HepG2 (cell line): ENCODE measurements around the gene GDPD5. TPM values are rescaled to one million over a fixed set of nuclear protein-coding genes. Genes with fewer than 3 reads are reported as not detected.

Source experiments
- AFF4 ChIP-seq: sonication (generic); formaldehyde crosslinking; IDR thresholded peaks from 2 replicates; pipeline ENCODE4 v1.4.0; 2020; ENCODE audit warnings: missing genetic modification reagents
- MATR3 ChIP-seq: sonication (generic); formaldehyde crosslinking; IDR thresholded peaks from 2 replicates; pipeline ENCODE4 v1.4.0; 2020; ENCODE audit warnings: missing genetic modification reagents
- MIER3 ChIP-seq: IDR thresholded peaks from 2 replicates; pipeline ENCODE4 v1.6.1; 2016; ENCODE audit warnings: missing compliant biosample characterization, borderline replicate concordance
- RAD21 ChIP-seq: fragments of 450-650 bp; formaldehyde crosslinking; IDR thresholded peaks from 2 replicates; pipeline ENCODE4 v1.5.0; 2020; ENCODE audit warnings: mild to moderate bottlenecking
- SALL1 ChIP-seq: sonication (generic); formaldehyde crosslinking; IDR thresholded peaks from 2 replicates; pipeline ENCODE4 v1.8.0; 2022; ENCODE audit warnings: mild to moderate bottlenecking, missing genetic modification reagents
- SALL2 ChIP-seq: sonication (generic); formaldehyde crosslinking; IDR thresholded peaks from 2 replicates; pipeline ENCODE4 v1.8.1; 2023; ENCODE audit warnings: mild to moderate bottlenecking, missing genetic modification reagents, inconsistent platforms
- SMARCE1 ChIP-seq: fragments of 450-650 bp; IDR thresholded peaks from 2 replicates; pipeline ENCODE4 v1.6.1; 2017; ENCODE audit warnings: borderline replicate concordance
- TEAD3 ChIP-seq: optimal IDR thresholded peaks from 2 replicates; pipeline ENCODE3; 2016; ENCODE audit warnings: borderline replicate concordance
- ZBTB42 ChIP-seq: sonication (generic); formaldehyde crosslinking; IDR thresholded peaks from 2 replicates; pipeline ENCODE4 v1.5.0; 2020; ENCODE audit warnings: mild to moderate bottlenecking, missing genetic modification reagents
- ZNF263 ChIP-seq: sonication (generic); formaldehyde crosslinking; IDR thresholded peaks from 2 replicates; pipeline ENCODE4 v1.4.0; 2020; ENCODE audit warnings: missing genetic modification reagents
- ZNF564 ChIP-seq: sonication (generic); formaldehyde crosslinking; IDR thresholded peaks from 2 replicates; pipeline ENCODE4 v1.8.1; 2023; ENCODE audit warnings: mild to moderate bottlenecking, missing genetic modification reagents
- ZNF709 ChIP-seq: sonication (generic); formaldehyde crosslinking; IDR thresholded peaks from 2 replicates; pipeline ENCODE4 v1.5.0; 2020; ENCODE audit warnings: mild to moderate bottlenecking, missing genetic modification reagents
- ZNF788 ChIP-seq: sonication (generic); formaldehyde crosslinking; IDR thresholded peaks from 2 replicates; pipeline ENCODE4 v1.5.0; 2020; ENCODE audit warnings: mild to moderate bottlenecking, missing genetic modification reagents, borderline replicate concordance
- ZNF891 ChIP-seq: sonication (generic); formaldehyde crosslinking; IDR thresholded peaks from 2 replicates; pipeline ENCODE4 v1.5.0; 2020; ENCODE audit warnings: mild to moderate bottlenecking, missing genetic modification reagents
- ZSCAN30 ChIP-seq: sonication (generic); formaldehyde crosslinking; IDR thresholded peaks from 2 replicates; pipeline ENCODE4 v1.5.0; 2020; ENCODE audit warnings: mild to moderate bottlenecking, missing genetic modification reagents
- polyA plus RNA-seq, 8 experiments: library from polyadenylated mRNA; depleted of rRNA in 3 of 8; stranded (reverse) in 7 of 8; unstranded in 1 of 8; fragments of >200 nt; fragmentation: Illumina TruSeq in 4 of 8; extraction: Trizol in 4 of 8; gene quantifications; 2 replicates each; pipeline versions ENCODE4 v1.2.1 to v1.2.3, GENCODE V29; 2011 to 2016; ENCODE audit warnings: low read depth in 4 of 8, missing spikeins in 1 of 8, mixed read lengths in 1 of 8; ENCODE audit not compliant: insufficient read depth in 1 of 8
- total RNA-seq, 5 experiments: library from RNA; depleted of rRNA; stranded (reverse); fragments of >200 nt; fragmentation: Illumina TruSeq; extraction: Trizol; gene quantifications; 2 replicates each; pipeline ENCODE4 v1.2.3, GENCODE V29; 2016; ENCODE audit warnings: low read depth in 1 of 5
- TF ChIP-seq, protein P1 (sequence below): sonication (generic); formaldehyde crosslinking; IDR thresholded peaks from 2 replicates; pipeline ENCODE4 v1.5.1; 2020; ENCODE audit warnings: mild to moderate bottlenecking, missing genetic modification reagents, moderate library complexity
- TF ChIP-seq, protein P2 (sequence below): sonication (generic); formaldehyde crosslinking; IDR thresholded peaks from 2 replicates; pipeline ENCODE4 v1.4.0; 2020; ENCODE audit warnings: mild to moderate bottlenecking, low read depth, missing genetic modification reagents
- TF ChIP-seq, protein P3 (sequence below): sonication (generic); formaldehyde crosslinking; IDR thresholded peaks from 2 replicates; pipeline ENCODE4 v1.4.0; 2020; ENCODE audit warnings: missing genetic modification reagents, borderline replicate concordance

Gene GDPD5
- total and polyA plus RNA-seq, 2 of the 13 experiments (the other 11 are each of a cell fraction or from before 2014, with no cell fraction given) = 55.0 to 67.5 TPM

DNA sequence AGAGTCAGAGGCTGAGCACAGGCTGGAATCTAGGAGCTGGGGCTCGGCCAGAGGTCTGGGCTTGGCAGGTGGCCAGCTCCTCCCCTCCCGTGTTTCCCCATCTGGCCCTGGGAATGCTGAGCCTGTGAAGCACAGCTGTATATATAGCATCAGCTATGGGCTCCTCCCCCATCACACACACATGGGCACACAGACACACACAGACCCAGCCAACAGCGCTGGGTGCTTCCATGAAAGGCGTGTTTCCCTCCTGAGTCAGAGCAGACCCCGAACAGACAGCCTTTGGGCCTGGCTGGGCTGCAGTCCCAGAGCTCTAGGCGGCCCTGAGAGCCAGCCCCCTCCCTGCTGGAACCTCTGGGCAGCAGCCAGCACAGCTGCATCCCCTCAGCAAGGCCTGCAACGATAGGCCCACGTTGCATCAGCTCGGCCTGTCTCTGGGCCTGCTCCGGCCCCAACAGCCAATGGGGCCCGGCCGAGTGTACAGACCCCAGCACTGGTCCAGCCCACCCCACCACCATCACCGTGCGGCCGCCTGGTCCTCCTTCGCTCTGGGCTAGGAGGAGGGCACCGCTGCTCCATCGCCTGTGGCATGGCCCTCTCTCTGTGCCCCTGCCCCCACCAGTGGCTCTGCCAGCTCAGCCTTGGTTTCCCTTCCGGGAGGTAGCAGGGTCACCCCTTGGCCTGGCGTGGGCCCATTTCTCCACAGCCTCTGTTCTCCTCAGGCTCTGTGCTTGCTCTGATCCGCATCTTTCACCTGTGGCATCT lies 28.7 kb upstream of the GDPD5 start (continued):
- TF ChIP-seq, protein P1, sequence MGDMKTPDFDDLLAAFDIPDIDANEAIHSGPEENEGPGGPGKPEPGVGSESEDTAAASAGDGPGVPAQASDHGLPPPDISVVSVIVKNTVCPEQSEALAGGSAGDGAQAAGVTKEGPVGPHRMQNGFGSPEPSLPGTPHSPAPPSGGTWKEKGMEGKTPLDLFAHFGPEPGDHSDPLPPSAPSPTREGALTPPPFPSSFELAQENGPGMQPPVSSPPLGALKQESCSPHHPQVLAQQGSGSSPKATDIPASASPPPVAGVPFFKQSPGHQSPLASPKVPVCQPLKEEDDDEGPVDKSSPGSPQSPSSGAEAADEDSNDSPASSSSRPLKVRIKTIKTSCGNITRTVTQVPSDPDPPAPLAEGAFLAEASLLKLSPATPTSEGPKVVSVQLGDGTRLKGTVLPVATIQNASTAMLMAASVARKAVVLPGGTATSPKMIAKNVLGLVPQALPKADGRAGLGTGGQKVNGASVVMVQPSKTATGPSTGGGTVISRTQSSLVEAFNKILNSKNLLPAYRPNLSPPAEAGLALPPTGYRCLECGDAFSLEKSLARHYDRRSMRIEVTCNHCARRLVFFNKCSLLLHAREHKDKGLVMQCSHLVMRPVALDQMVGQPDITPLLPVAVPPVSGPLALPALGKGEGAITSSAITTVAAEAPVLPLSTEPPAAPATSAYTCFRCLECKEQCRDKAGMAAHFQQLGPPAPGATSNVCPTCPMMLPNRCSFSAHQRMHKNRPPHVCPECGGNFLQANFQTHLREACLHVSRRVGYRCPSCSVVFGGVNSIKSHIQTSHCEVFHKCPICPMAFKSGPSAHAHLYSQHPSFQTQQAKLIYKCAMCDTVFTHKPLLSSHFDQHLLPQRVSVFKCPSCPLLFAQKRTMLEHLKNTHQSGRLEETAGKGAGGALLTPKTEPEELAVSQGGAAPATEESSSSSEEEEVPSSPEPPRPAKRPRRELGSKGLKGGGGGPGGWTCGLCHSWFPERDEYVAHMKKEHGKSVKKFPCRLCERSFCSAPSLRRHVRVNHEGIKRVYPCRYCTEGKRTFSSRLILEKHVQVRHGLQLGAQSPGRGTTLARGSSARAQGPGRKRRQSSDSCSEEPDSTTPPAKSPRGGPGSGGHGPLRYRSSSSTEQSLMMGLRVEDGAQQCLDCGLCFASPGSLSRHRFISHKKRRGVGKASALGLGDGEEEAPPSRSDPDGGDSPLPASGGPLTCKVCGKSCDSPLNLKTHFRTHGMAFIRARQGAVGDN (CRISPR knock-in tag) = peak; percentile 45
- TF ChIP-seq SALL2 (CRISPR knock-in tag) (peak; percentile 77; the same call in 1 of the 2 replicates), SALL1 (peak; percentile 23; the same call in 1 of the 2 replicates), TEAD3 (CRISPR knock-in tag) (peak; percentile 44), ZNF788 (CRISPR knock-in tag) (no peak), ZNF564 (CRISPR knock-in tag) (peak; percentile 34; the same call in 1 of the 2 replicates), ZNF263 (CRISPR knock-in tag) (peak; percentile 5; the same call in 1 of the 2 replicates), ZNF891 (0 out of 2 replicates have a peak, but pooled peaks have one; percentile 32), SMARCE1 (no peak), ZSCAN30 (no peak), MIER3 (CRISPR knock-in tag) (no peak), MATR3 (no peak), AFF4 (no peak), ZNF709 (CRISPR knock-in tag) (no peak), RAD21 (CRISPR knock-in tag) (no peak), ZBTB42 (CRISPR knock-in tag) (peak; percentile 92)
- TF ChIP-seq, protein P2, sequence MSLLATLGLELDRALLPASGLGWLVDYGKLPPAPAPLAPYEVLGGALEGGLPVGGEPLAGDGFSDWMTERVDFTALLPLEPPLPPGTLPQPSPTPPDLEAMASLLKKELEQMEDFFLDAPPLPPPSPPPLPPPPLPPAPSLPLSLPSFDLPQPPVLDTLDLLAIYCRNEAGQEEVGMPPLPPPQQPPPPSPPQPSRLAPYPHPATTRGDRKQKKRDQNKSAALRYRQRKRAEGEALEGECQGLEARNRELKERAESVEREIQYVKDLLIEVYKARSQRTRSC (CRISPR knock-in tag) = no peak
- TF ChIP-seq, protein P3, sequence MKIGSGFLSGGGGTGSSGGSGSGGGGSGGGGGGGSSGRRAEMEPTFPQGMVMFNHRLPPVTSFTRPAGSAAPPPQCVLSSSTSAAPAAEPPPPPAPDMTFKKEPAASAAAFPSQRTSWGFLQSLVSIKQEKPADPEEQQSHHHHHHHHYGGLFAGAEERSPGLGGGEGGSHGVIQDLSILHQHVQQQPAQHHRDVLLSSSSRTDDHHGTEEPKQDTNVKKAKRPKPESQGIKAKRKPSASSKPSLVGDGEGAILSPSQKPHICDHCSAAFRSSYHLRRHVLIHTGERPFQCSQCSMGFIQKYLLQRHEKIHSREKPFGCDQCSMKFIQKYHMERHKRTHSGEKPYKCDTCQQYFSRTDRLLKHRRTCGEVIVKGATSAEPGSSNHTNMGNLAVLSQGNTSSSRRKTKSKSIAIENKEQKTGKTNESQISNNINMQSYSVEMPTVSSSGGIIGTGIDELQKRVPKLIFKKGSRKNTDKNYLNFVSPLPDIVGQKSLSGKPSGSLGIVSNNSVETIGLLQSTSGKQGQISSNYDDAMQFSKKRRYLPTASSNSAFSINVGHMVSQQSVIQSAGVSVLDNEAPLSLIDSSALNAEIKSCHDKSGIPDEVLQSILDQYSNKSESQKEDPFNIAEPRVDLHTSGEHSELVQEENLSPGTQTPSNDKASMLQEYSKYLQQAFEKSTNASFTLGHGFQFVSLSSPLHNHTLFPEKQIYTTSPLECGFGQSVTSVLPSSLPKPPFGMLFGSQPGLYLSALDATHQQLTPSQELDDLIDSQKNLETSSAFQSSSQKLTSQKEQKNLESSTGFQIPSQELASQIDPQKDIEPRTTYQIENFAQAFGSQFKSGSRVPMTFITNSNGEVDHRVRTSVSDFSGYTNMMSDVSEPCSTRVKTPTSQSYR (CRISPR knock-in tag) = 0 out of 2 replicates have a peak, but pooled peaks have one; percentile 35
